ENCODE results near the gene IRX2. TPM values are rescaled to one million over a fixed set of nuclear protein-coding genes. Genes with fewer than 3 reads are reported as not detected.

Gene IRX2
- total RNA-seq, result 5.3 and 7.2 TPM in 2 replicates

DNA sequence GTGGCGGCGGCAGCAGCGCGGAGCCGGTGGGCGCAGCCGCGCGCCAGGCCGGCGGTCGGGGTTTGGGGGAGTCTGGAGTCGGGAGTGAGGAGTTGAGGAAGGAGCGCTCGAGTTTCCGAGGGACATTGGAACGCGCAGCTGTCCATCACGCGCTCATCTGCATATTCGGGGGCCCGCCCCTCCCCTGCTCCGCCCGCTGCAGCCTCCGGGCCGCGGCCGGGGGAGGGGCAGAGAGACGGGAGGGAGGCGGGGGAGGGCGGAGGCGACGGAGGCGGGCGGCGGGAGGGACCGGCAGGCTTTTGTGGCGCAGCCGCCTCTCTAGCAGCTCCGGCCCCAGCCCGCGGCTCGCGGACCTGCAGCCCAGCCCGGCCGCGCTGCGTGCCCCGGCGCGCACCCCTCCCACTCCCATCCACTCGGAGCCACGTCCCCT lies at the start of gene IRX2:
TSS of gene IRX2 (minus strand) at position 86 of the 430 bp plus-strand sequence. CDS start 264 bp downstream, outside the sequence.
- H3K4me3 ChIP-seq (ENCODE audit: insufficient read depth, low read length), result peak within 1 kb of the TSS; percentile 77
- no peaks in the 10 kb centered on the region for H3K9me3 ChIP-seq (ENCODE audit: low read depth, low read length)
- no peaks in the 10 kb centered on the region for H3K36me3 ChIP-seq (ENCODE audit: insufficient read depth, low read length)
- H3K27me3 ChIP-seq (ENCODE audit: insufficient read depth, low read length), result no peaks in the 10 kb centered on the region
- peak within 1 kb of the TSS; percentile 58 for H3K27ac ChIP-seq (ENCODE audit: low read depth, low read length)
- H2AFZ ChIP-seq (ENCODE audit: low read length), result peak within 1 kb of the TSS; percentile 84
- peak; percentile 100 for DNase-seq (ENCODE audit: insufficient read length, low spot score, missing footprints)
- peaks cover 28% of the 10 kb centered on the region for H3K79me2 ChIP-seq (ENCODE audit: insufficient read depth, low read length)
- H3K4me2 ChIP-seq (ENCODE audit: insufficient read depth, low read length), result peak within 1 kb of the TSS; percentile 86
- no peak for TF ChIP-seq CTCF (IDR thresholded peaks at IDR 0.05; ENCODE audit: extremely low read depth, low read depth, low read length)
- H3K4me1 ChIP-seq (ENCODE audit: insufficient read depth, low read length), result peaks cover 16% of the 10 kb centered on the region
- peaks cover 8% of the 10 kb centered on the region for H4K20me1 ChIP-seq (ENCODE audit: insufficient read depth, low read length)

DNA sequence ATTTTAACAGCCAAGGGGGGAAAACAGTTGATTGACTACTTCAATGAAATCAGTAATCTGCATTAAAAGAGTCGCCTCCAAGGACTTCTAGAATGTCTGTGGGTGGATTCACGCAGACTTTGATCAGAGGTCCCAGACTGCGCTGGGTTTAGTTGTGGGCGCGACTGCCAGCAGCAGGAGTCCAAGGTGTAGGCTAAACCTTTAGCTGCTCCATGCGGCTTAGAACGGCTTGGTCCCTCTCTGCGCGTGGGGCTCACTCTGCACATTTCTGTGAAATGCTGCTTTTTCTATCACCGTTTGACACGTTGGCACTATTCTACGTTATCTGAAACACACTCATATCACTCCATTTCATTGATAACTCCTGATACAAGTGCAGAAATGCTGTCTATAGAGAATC lies 48.6 kb upstream of the IRX2 start:
- no peak overlapping the region for H3K27ac ChIP-seq (ENCODE audit: low read depth, low read length)
- no peaks in the 10 kb centered on the region for H3K4me1 ChIP-seq (ENCODE audit: insufficient read depth, low read length)
- DNase-seq (ENCODE audit: insufficient read length, low spot score, missing footprints), result no peak
- no peak overlapping the region for H2AFZ ChIP-seq (ENCODE audit: low read length)
- no peaks in the 10 kb centered on the region for H4K20me1 ChIP-seq (ENCODE audit: insufficient read depth, low read length)
- H3K9me3 ChIP-seq (ENCODE audit: low read depth, low read length), result no peaks in the 10 kb centered on the region
- no peaks in the 10 kb centered on the region for H3K27me3 ChIP-seq (ENCODE audit: insufficient read depth, low read length)
- H3K4me2 ChIP-seq (ENCODE audit: insufficient read depth, low read length), result no peak overlapping the region
- no peak for TF ChIP-seq CTCF (IDR thresholded peaks at IDR 0.05; ENCODE audit: extremely low read depth, low read depth, low read length)
- H3K36me3 ChIP-seq (ENCODE audit: insufficient read depth, low read length), result no peaks in the 10 kb centered on the region
- H3K4me3 ChIP-seq (ENCODE audit: insufficient read depth, low read length), result no peak overlapping the region
- H3K79me2 ChIP-seq (ENCODE audit: insufficient read depth, low read length), result no peaks in the 10 kb centered on the region

DNA sequence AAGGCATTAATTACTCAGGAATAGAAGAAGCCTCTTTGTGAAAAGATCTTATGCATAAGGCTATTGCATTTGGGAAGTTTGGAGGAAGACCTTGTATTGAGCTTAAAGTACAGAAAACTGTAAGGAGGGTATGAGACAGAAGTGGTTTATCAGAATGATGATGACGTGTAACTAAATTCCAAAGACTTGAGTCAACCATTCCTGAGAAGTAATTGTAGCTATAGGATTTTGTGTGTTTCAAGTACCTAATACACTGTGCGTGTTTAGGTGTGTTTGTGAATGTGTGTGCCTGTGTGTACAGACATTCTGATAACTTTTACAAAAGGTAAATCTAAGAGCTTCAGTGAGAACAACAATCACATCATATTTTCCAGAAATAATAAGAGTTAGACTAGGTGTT lies 46.5 kb upstream of the IRX2 start:
- Histone ChIP-seq H3K27me3 (ENCODE audit: insufficient read depth, low read length) (no peaks in the 10 kb centered on the region), H3K27ac (ENCODE audit: low read depth, low read length) (no peak overlapping the region), H3K36me3 (ENCODE audit: insufficient read depth, low read length) (no peaks in the 10 kb centered on the region), H3K4me2 (ENCODE audit: insufficient read depth, low read length) (no peak overlapping the region), H3K4me1 (ENCODE audit: insufficient read depth, low read length) (no peaks in the 10 kb centered on the region), H3K4me3 (ENCODE audit: insufficient read depth, low read length) (no peak overlapping the region), H3K79me2 (ENCODE audit: insufficient read depth, low read length) (no peaks in the 10 kb centered on the region), H2AFZ (ENCODE audit: low read length) (no peak overlapping the region), H4K20me1 (ENCODE audit: insufficient read depth, low read length) (no peaks in the 10 kb centered on the region), H3K9me3 (ENCODE audit: low read depth, low read length) (no peaks in the 10 kb centered on the region)
- no peak for DNase-seq (ENCODE audit: insufficient read length, low spot score, missing footprints)
- TF ChIP-seq CTCF (IDR thresholded peaks at IDR 0.05; ENCODE audit: extremely low read depth, low read depth, low read length), result no peak

- DNase-seq (ENCODE audit: insufficient read length, low spot score, missing footprints), result no peak
- Histone ChIP-seq H2AFZ (ENCODE audit: low read length) (no peak overlapping the region), H3K79me2 (ENCODE audit: insufficient read depth, low read length) (no peaks in the 10 kb centered on the region), H3K27ac (ENCODE audit: low read depth, low read length) (no peak overlapping the region), H4K20me1 (ENCODE audit: insufficient read depth, low read length) (no peaks in the 10 kb centered on the region), H3K4me3 (ENCODE audit: insufficient read depth, low read length) (no peak overlapping the region), H3K36me3 (ENCODE audit: insufficient read depth, low read length) (no peaks in the 10 kb centered on the region), H3K27me3 (ENCODE audit: insufficient read depth, low read length) (no peaks in the 10 kb centered on the region), H3K4me2 (ENCODE audit: insufficient read depth, low read length) (no peak overlapping the region), H3K9me3 (ENCODE audit: low read depth, low read length) (no peaks in the 10 kb centered on the region), H3K4me1 (ENCODE audit: insufficient read depth, low read length) (no peaks in the 10 kb centered on the region)
- no peak for TF ChIP-seq CTCF (IDR thresholded peaks at IDR 0.05; ENCODE audit: extremely low read depth, low read depth, low read length)
These were observed 45.7 kb upstream of the IRX2 start for GRCh38 chr5:2797160-2797559.

All from osteoblast (primary cell).